ENCODE data around the gene LNP1. TPM values are rescaled to one million over a fixed set of nuclear protein-coding genes. Genes with fewer than 3 reads are reported as not detected.
A peak's percentile ranks its signal among the peaks of the same experiment; 100 is the strongest.

Gene LNP1
- polyA plus RNA-seq, 4 donors, result 1.8 to 2.5 TPM; not detected in 2

- no peak overlapping the region for H3K27ac ChIP-seq (ENCODE audit: low read depth in 1 of 3, low read length in 2 of 3)
- H3K4me1 ChIP-seq (ENCODE audit: control insufficient read depth in 3 of 3, insufficient read depth in 2 of 3, low read depth in 1 of 3, low read length in 2 of 3), result peaks cover 0 to 16% (median 2%) of the 10 kb centered on the region in 3 donors
- H3K27me3 ChIP-seq (ENCODE audit: control insufficient read depth in 3 of 3, insufficient read depth in 3 of 3, low read length in 3 of 3), result no peaks in the 10 kb centered on the region
- 39 to 58% (median 48%) methylated on average over 2 of the region's 2 CpGs for WGBS, 3 donors
- no peak for FAIRE-seq
- peak overlapping the region in 1 of 3 donors; percentile 90 for H3K4me3 ChIP-seq (ENCODE audit: low read depth in 1 of 3, low read length in 3 of 3)
- DNase-seq, result no peak
- H3K9me3 ChIP-seq (ENCODE audit: control insufficient read depth in 2 of 2, insufficient read depth in 1 of 2, low read depth in 1 of 2, low read length in 1 of 2), result no peaks in the 10 kb centered on the region
- no peaks in the 10 kb centered on the region for H3K36me3 ChIP-seq (ENCODE audit: control insufficient read depth in 3 of 3, insufficient read depth in 2 of 3, low read depth in 1 of 3, low read length in 3 of 3)
Observed at GRCh38 chr3:100402891-100403290, 1.6 kb downstream of the LNP1 start.

GRCh38 chr3:100403362-100404249 lies 2.3 kb downstream of the LNP1 start:
- H3K4me3 ChIP-seq (ENCODE audit: low read depth in 1 of 3, low read length in 3 of 3), result peak overlapping the region in 1 of 3 donors; percentile 90

GRCh38 chr3:100404250-100404548 lies 2.9 kb downstream of the LNP1 start:
- DNase-seq (no peak), FAIRE-seq (no peak)
- peaks cover 0 to 16% (median 2%) of the 10 kb centered on the region in 3 donors for H3K4me1 ChIP-seq (ENCODE audit: control insufficient read depth in 3 of 3, insufficient read depth in 2 of 3, low read depth in 1 of 3, low read length in 2 of 3)
- no peak overlapping the region for H3K27ac ChIP-seq (ENCODE audit: low read depth in 1 of 3, low read length in 2 of 3)
- peaks cover 0 to 7% (median 0%) of the 10 kb centered on the region in 3 donors for H3K36me3 ChIP-seq (ENCODE audit: control insufficient read depth in 3 of 3, insufficient read depth in 2 of 3, low read depth in 1 of 3, low read length in 3 of 3)
- H3K27me3 ChIP-seq (ENCODE audit: control insufficient read depth in 3 of 3, insufficient read depth in 3 of 3, low read length in 3 of 3), result no peaks in the 10 kb centered on the region
- peaks cover 0 to 11% of the 10 kb centered on the region in 2 donors for H3K9me3 ChIP-seq (ENCODE audit: control insufficient read depth in 2 of 2, insufficient read depth in 1 of 2, low read depth in 1 of 2, low read length in 1 of 2)
- H3K4me3 ChIP-seq (ENCODE audit: low read depth in 1 of 3, low read length in 3 of 3), result no peak overlapping the region
- 97 to 100% (median 98%) methylated on average over 1 of the region's 1 CpG for WGBS, 3 donors

More at GRCh38 chr3:100403362-100404249, 2.3 kb downstream of the LNP1 start:
- DNase-seq (no peak), FAIRE-seq (no peak)
- H3K9me3 ChIP-seq (ENCODE audit: control insufficient read depth in 2 of 2, insufficient read depth in 1 of 2, low read depth in 1 of 2, low read length in 1 of 2), result peaks cover 0 to 7% of the 10 kb centered on the region in 2 donors
- H3K36me3 ChIP-seq (ENCODE audit: control insufficient read depth in 3 of 3, insufficient read depth in 2 of 3, low read depth in 1 of 3, low read length in 3 of 3), result peaks cover 0 to 6% (median 0%) of the 10 kb centered on the region in 3 donors
- H3K27me3 ChIP-seq (ENCODE audit: control insufficient read depth in 3 of 3, insufficient read depth in 3 of 3, low read length in 3 of 3), result no peaks in the 10 kb centered on the region
- H3K27ac ChIP-seq (ENCODE audit: low read depth in 1 of 3, low read length in 2 of 3), result no peak overlapping the region
- 60 to 80% (median 79%) methylated on average over 5 of the region's 5 CpGs for WGBS, 3 donors
- peaks cover 0 to 16% (median 2%) of the 10 kb centered on the region in 3 donors for H3K4me1 ChIP-seq (ENCODE audit: control insufficient read depth in 3 of 3, insufficient read depth in 2 of 3, low read depth in 1 of 3, low read length in 2 of 3)

GRCh38 chr3:100407164-100407563 lies 5.8 kb downstream of the LNP1 start:
- FAIRE-seq (no peak), DNase-seq (no peak)
- Histone ChIP-seq H3K9me3 (ENCODE audit: control insufficient read depth in 2 of 2, insufficient read depth in 1 of 2, low read depth in 1 of 2, low read length in 1 of 2) (peaks cover 0 to 22% of the 10 kb centered on the region in 2 donors), H3K36me3 (ENCODE audit: control insufficient read depth in 3 of 3, insufficient read depth in 2 of 3, low read depth in 1 of 3, low read length in 3 of 3) (peaks cover 0 to 9% (median 0%) of the 10 kb centered on the region in 3 donors), H3K4me1 (ENCODE audit: control insufficient read depth in 3 of 3, insufficient read depth in 2 of 3, low read depth in 1 of 3, low read length in 2 of 3) (peaks cover 0 to 9% (median 0%) of the 10 kb centered on the region in 3 donors), H3K4me3 (ENCODE audit: low read depth in 1 of 3, low read length in 3 of 3) (no peak overlapping the region), H3K27me3 (ENCODE audit: control insufficient read depth in 3 of 3, insufficient read depth in 3 of 3, low read length in 3 of 3) (no peaks in the 10 kb centered on the region), H3K27ac (ENCODE audit: low read depth in 1 of 3, low read length in 2 of 3) (no peak overlapping the region)
- WGBS, 3 donors, result 74 to 94% (median 75%) methylated on average over 2 of the region's 2 CpGs

- WGBS, 3 donors, result 94 to 97% (median 95%) methylated on average over 4 of the region's 4 CpGs
- DNase-seq, result no peak
- FAIRE-seq, result no peak
- Histone ChIP-seq H3K27me3 (ENCODE audit: control insufficient read depth in 3 of 3, insufficient read depth in 3 of 3, low read length in 3 of 3) (no peaks in the 10 kb centered on the region), H3K4me1 (ENCODE audit: control insufficient read depth in 3 of 3, insufficient read depth in 2 of 3, low read depth in 1 of 3, low read length in 2 of 3) (peaks cover 0 to 9% (median 0%) of the 10 kb centered on the region in 3 donors), H3K4me3 (ENCODE audit: low read depth in 1 of 3, low read length in 3 of 3) (no peak overlapping the region), H3K36me3 (ENCODE audit: control insufficient read depth in 3 of 3, insufficient read depth in 2 of 3, low read depth in 1 of 3, low read length in 3 of 3) (peaks cover 0 to 9% (median 0%) of the 10 kb centered on the region in 3 donors), H3K27ac (ENCODE audit: low read depth in 1 of 3, low read length in 2 of 3) (no peak overlapping the region), H3K9me3 (ENCODE audit: control insufficient read depth in 2 of 2, insufficient read depth in 1 of 2, low read depth in 1 of 2, low read length in 1 of 2) (peaks cover 0 to 22% of the 10 kb centered on the region in 2 donors)
Observed at GRCh38 chr3:100407977-100408532, 6.7 kb downstream of the LNP1 start.

GRCh38 chr3:100411091-100411982 lies 10.0 kb downstream of the LNP1 start:
- WGBS, 3 donors, result 95 to 99% (median 97%) methylated on average over 2 of the region's 2 CpGs
- FAIRE-seq, result no peak
- no peak overlapping the region for H3K27ac ChIP-seq (ENCODE audit: low read depth in 1 of 3, low read length in 2 of 3)
- no peaks in the 10 kb centered on the region for H3K4me1 ChIP-seq (ENCODE audit: control insufficient read depth in 3 of 3, insufficient read depth in 2 of 3, low read depth in 1 of 3, low read length in 2 of 3)
- H3K36me3 ChIP-seq (ENCODE audit: control insufficient read depth in 3 of 3, insufficient read depth in 2 of 3, low read depth in 1 of 3, low read length in 3 of 3), result peaks cover 0 to 9% (median 0%) of the 10 kb centered on the region in 3 donors
- no peak for DNase-seq
- no peaks in the 10 kb centered on the region for H3K27me3 ChIP-seq (ENCODE audit: control insufficient read depth in 3 of 3, insufficient read depth in 3 of 3, low read length in 3 of 3)
- H3K9me3 ChIP-seq (ENCODE audit: control insufficient read depth in 2 of 2, insufficient read depth in 1 of 2, low read depth in 1 of 2, low read length in 1 of 2), result peaks cover 0 to 22% of the 10 kb centered on the region in 2 donors
- H3K4me3 ChIP-seq (ENCODE audit: low read depth in 1 of 3, low read length in 3 of 3), result no peak overlapping the region

GRCh38 chr3:100412912-100413590 lies 11.7 kb downstream of the LNP1 start:
- Histone ChIP-seq H3K27ac (ENCODE audit: low read depth in 1 of 3, low read length in 2 of 3) (no peak overlapping the region), H3K4me1 (ENCODE audit: control insufficient read depth in 3 of 3, insufficient read depth in 2 of 3, low read depth in 1 of 3, low read length in 2 of 3) (no peaks in the 10 kb centered on the region), H3K9me3 (ENCODE audit: control insufficient read depth in 2 of 2, insufficient read depth in 1 of 2, low read depth in 1 of 2, low read length in 1 of 2) (peaks cover 0 to 20% of the 10 kb centered on the region in 2 donors), H3K4me3 (ENCODE audit: low read depth in 1 of 3, low read length in 3 of 3) (no peak overlapping the region), H3K27me3 (ENCODE audit: control insufficient read depth in 3 of 3, insufficient read depth in 3 of 3, low read length in 3 of 3) (no peaks in the 10 kb centered on the region), H3K36me3 (ENCODE audit: control insufficient read depth in 3 of 3, insufficient read depth in 2 of 3, low read depth in 1 of 3, low read length in 3 of 3) (peaks cover 0 to 9% (median 0%) of the 10 kb centered on the region in 3 donors)
- no peak for FAIRE-seq
- 93 to 97% (median 97%) methylated on average over 4 of the region's 4 CpGs for WGBS, 3 donors
- no peak for DNase-seq
